Measurements from ENCODE around the gene MBTPS1. TPM values are rescaled to one million over a fixed set of nuclear protein-coding genes. Genes with fewer than 3 reads are reported as not detected.

Gene MBTPS1
- total RNA-seq, 1 donor from 2014 or later = 70.9 TPM

DNA sequence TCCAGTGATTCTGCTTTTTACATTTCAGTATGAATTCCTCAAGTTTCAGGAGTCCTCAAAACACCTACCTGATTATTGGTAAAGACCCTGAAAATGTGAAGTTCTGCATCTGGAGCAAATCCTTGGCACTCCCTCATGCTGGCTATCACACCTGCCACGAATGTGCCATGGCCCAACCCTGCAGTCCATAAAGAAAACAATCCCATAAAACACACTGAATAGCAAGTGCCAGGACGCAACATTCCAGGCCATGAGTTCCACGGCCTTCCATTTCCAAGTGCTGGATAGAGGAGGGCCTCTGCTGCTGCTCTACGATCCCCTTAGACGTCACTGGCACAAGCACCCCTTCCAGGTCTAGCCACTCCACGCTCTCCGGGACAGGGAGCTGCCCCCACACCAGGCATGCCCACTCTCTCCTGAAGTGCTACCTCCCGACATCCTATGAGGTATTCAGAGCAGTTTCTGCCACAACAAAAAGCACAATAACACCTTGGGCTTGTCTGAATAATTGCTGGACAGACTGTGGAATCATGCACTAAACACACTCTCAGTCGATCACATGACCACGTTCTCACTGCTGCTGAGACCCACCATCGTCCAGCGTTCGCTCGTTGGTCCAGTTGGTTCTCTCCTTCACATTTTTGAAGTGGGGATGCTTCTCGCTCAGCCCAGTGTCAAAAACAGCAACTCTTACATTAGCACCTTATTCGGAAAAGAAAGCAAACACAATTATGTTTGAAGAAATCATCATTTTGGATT is 23.4 kb downstream of the MBTPS1 start:
- Histone ChIP-seq H3K36me3 (ENCODE audit: control insufficient read depth, insufficient read depth, low read length) (peaks cover 2% of the 10 kb centered on the region), H3K27me3 (ENCODE audit: control insufficient read depth, insufficient read depth, low read length) (no peaks in the 10 kb centered on the region), H3K4me3 (ENCODE audit: low read depth, low read length) (no peak overlapping the region)
- DNase-seq (ENCODE audit: low read depth) = no peak
- TF ChIP-seq, protein P1, sequence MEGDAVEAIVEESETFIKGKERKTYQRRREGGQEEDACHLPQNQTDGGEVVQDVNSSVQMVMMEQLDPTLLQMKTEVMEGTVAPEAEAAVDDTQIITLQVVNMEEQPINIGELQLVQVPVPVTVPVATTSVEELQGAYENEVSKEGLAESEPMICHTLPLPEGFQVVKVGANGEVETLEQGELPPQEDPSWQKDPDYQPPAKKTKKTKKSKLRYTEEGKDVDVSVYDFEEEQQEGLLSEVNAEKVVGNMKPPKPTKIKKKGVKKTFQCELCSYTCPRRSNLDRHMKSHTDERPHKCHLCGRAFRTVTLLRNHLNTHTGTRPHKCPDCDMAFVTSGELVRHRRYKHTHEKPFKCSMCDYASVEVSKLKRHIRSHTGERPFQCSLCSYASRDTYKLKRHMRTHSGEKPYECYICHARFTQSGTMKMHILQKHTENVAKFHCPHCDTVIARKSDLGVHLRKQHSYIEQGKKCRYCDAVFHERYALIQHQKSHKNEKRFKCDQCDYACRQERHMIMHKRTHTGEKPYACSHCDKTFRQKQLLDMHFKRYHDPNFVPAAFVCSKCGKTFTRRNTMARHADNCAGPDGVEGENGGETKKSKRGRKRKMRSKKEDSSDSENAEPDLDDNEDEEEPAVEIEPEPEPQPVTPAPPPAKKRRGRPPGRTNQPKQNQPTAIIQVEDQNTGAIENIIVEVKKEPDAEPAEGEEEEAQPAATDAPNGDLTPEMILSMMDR (IDR thresholded peaks at IDR 0.05; ENCODE audit: insufficient read depth, low read length, poor library complexity, severe bottlenecking) = no peak

DNA sequence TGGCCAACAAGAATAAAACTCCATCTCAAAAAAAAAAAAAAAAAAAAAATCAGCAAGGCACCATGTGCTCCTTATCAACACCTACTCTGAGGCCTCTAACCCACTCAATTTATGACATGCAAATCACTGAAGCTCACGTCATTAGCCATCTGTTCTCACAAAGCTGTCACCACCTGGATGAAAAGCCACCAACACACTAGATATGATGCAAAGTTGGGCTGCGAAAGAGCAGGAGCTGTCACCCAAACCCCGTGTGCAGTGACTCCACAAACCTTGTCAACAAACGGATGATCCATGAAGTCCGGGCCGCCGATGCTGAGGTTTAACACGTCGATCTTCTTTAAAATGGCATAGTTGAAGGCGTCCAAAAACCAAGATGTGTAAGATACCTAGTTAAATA is 25.3 kb downstream of the MBTPS1 start:
- no peak for DNase-seq (ENCODE audit: low read depth)
- Histone ChIP-seq H3K27me3 (ENCODE audit: control insufficient read depth, insufficient read depth, low read length) (no peaks in the 10 kb centered on the region), H3K36me3 (ENCODE audit: control insufficient read depth, insufficient read depth, low read length) (peaks cover 2% of the 10 kb centered on the region), H3K4me3 (ENCODE audit: low read depth, low read length) (no peak overlapping the region)
- TF ChIP-seq, protein P1 (IDR thresholded peaks at IDR 0.05; ENCODE audit: insufficient read depth, low read length, poor library complexity, severe bottlenecking) = no peak

DNA sequence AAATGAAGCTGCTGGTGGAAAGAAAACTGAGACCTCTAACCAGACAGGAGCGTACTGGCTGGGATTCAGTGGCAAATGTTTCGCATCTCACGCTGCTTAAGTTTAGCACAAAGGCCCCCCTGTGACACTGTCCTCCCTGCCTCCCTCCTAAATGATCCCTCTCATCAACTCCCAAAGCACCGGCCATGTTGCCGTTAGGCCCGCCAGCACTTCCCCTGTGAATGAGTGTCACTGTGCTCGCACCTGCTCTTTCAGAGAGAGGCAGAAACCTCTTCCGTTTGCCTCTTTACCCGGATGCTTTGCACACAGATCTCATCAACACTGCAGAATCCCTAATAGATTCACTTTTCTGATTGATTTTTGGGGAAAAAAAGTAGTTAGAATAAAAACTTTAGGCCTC is 26.5 kb downstream of the MBTPS1 start:
- no peak for DNase-seq (ENCODE audit: low read depth)
- H3K27me3 ChIP-seq (ENCODE audit: control insufficient read depth, insufficient read depth, low read length) = no peaks in the 10 kb centered on the region
- no peak overlapping the region for H3K4me3 ChIP-seq (ENCODE audit: low read depth, low read length)
- TF ChIP-seq, protein P1 (IDR thresholded peaks at IDR 0.05; ENCODE audit: insufficient read depth, low read length, poor library complexity, severe bottlenecking) = no peak
- peaks cover 2% of the 10 kb centered on the region for H3K36me3 ChIP-seq (ENCODE audit: control insufficient read depth, insufficient read depth, low read length)

DNA sequence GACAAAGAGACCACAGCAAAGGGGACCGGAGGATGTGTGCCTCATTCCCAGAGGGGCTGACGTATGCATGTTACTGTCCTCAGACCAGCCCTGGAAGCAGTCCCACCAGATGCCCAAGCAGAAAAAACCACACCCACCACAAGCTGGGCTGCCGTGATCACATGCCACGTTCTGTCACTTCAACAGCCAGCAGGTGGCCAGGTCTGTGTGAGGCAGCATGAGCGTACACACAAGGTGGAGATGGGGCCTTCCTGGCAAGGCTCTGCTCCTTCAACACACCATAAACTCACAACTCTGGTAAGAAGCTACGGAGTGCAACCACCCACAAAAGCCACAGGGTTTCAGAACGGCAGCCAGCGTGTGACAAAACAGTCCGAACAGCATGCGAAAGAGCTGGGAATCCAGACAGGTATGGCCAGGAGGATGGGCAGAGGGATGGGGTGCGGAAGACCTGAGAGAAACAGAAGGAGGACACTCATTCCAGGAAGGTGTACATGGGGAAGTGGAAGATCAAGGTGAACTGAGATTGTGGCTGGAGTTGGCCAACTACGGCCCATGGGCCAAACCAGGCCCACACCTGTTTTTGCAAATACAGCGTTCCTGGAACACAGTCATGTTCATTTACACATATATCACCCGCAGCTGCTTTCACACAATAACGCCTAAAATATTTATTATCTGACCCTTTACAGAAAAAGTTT is 27.9 kb downstream of the MBTPS1 start:
- DNase-seq (ENCODE audit: low read depth) = no peak
- H3K27me3 ChIP-seq (ENCODE audit: control insufficient read depth, insufficient read depth, low read length) = no peaks in the 10 kb centered on the region
- H3K36me3 ChIP-seq (ENCODE audit: control insufficient read depth, insufficient read depth, low read length) = peaks cover 2% of the 10 kb centered on the region
- no peak overlapping the region for H3K4me3 ChIP-seq (ENCODE audit: low read depth, low read length)
- TF ChIP-seq, protein P1 (IDR thresholded peaks at IDR 0.05; ENCODE audit: insufficient read depth, low read length, poor library complexity, severe bottlenecking) = no peak

DNA sequence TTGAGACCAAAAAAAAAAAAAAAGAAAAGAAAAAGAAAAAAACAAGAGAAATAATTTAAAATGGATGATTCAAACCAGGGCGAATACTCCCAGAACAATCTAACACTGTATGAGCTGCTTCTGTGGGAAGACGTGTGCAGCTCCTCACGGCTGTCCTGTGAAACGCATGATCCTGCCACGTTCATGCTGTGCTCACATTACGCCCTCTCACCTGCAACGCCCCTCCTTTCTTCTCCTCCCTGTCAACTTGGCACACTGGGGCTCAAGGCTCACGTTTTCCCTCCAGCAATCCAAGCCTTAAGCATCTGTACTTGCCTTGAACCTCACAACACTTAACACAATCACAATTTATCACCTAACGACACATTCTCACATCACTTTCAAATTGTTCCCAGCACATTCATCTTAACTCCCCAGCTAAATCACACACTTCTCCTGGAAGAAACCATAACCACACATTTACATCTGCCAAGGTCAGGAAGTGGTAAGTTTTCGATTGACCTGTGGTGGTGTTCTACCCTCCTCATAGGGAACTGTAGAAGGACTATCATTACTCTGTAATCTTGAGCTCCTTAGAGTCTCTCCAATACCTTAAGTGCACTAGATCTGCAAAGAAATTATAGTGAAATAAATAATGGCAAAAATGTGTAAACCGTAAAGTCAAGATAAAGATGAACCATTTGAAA is 29.1 kb downstream of the MBTPS1 start:
- DNase-seq (ENCODE audit: low read depth) = no peak
- peaks cover 2% of the 10 kb centered on the region for H3K36me3 ChIP-seq (ENCODE audit: control insufficient read depth, insufficient read depth, low read length)

More for the DNA sequence above, 29.1 kb downstream of the MBTPS1 start:
- no peak overlapping the region for H3K4me3 ChIP-seq (ENCODE audit: low read depth, low read length)
- no peaks in the 10 kb centered on the region for H3K27me3 ChIP-seq (ENCODE audit: control insufficient read depth, insufficient read depth, low read length)
- TF ChIP-seq, protein P1 (IDR thresholded peaks at IDR 0.05; ENCODE audit: insufficient read depth, low read length, poor library complexity, severe bottlenecking) = no peak

Measured in kidney epithelial cell (primary cell).